B cell (primary cell): ENCODE measurements around the gene PSD4.

Experiments used
- EZH2 ChIP-seq: IDR thresholded peaks from 2 replicates; pipeline ENCODE4 v1.6.1; 2012; ENCODE audit warnings: borderline replicate concordance, low read depth, mild to moderate bottlenecking, moderate library complexity, low read length; ENCODE audit not compliant: insufficient read depth, poor library complexity, severe bottlenecking
- TF ChIP-seq, protein P1 (sequence below): fragments of 200-600 bp; IDR thresholded peaks from one replicate; pipeline ENCODE4 v1.8.0; 2022; ENCODE audit warnings: antibody characterized with exemption, mild to moderate bottlenecking

GRCh38 chr2:113223813-113224212 lies 50.0 kb downstream of the PSD4 start:
- TF ChIP-seq, protein P1, sequence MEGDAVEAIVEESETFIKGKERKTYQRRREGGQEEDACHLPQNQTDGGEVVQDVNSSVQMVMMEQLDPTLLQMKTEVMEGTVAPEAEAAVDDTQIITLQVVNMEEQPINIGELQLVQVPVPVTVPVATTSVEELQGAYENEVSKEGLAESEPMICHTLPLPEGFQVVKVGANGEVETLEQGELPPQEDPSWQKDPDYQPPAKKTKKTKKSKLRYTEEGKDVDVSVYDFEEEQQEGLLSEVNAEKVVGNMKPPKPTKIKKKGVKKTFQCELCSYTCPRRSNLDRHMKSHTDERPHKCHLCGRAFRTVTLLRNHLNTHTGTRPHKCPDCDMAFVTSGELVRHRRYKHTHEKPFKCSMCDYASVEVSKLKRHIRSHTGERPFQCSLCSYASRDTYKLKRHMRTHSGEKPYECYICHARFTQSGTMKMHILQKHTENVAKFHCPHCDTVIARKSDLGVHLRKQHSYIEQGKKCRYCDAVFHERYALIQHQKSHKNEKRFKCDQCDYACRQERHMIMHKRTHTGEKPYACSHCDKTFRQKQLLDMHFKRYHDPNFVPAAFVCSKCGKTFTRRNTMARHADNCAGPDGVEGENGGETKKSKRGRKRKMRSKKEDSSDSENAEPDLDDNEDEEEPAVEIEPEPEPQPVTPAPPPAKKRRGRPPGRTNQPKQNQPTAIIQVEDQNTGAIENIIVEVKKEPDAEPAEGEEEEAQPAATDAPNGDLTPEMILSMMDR = no peak
- no peak for TF ChIP-seq EZH2
